HG02884 (cell line): ENCODE results near the gene HDAC8.
"Not testable (repeated sequence)": the region's sequence is repeated elsewhere in the genome, so short reads cannot be mapped to it uniquely, and the experiment has no call there.

Experiments
- ATAC-seq: cut with Tn5 transposase; IDR thresholded peaks from one replicate; pipeline ENCODE4 v1.9.1; 2021; ENCODE audit warnings: mild to moderate bottlenecking, moderate library complexity; ENCODE audit not compliant: unreplicated experiment

Gene HDAC8

GRCh38 chrX:72539822-72540221, 32.8 kb downstream of the HDAC8 start:
- no peak for ATAC-seq

GRCh38 chrX:72536542-72536941, 36.1 kb downstream of the HDAC8 start:
- no peak for ATAC-seq

DNA sequence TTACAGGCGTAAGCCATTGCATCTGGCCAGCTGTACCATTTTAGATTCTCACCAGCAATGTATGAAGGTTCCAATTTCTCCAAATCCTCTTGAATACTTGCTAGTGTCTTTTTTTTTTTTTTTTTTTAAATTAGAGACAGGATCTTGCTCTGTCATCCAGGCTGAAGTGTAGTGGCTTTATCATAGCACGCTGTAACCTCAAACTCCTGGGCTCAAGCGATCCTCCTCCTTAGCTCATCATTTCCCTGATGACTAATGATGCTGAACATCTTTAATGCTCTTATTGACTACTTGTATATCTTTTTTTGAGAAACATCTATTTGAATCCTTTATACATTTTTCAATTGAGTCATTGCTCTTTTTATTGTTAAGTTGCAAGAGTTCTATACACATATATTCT, 40.3 kb downstream of the HDAC8 start:
- no peak for ATAC-seq

- peak; percentile 79 for ATAC-seq
These were observed 45.8 kb downstream of the HDAC8 start for GRCh38 chrX:72526534-72527508.

DNA sequence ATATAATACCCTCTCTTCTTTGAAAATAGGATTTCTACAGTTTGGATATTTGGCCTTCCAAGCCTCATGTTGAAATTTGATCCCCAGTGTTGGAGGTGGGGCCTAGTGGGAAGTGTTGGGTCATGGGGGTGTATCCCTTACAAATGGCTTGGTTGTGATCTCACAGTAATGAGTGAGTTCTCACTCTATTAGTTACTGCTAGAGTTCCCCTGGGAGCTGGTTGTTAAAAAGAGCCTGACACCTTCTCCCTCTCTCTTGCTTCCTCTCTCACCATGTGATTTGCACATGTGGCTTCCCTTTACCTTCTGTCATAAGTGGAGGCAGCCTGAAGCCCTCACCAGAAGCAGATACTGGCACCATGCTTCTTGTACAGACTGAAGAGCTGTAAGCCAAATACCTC, 73.9 kb downstream of the HDAC8 start:
- no peak for ATAC-seq

DNA sequence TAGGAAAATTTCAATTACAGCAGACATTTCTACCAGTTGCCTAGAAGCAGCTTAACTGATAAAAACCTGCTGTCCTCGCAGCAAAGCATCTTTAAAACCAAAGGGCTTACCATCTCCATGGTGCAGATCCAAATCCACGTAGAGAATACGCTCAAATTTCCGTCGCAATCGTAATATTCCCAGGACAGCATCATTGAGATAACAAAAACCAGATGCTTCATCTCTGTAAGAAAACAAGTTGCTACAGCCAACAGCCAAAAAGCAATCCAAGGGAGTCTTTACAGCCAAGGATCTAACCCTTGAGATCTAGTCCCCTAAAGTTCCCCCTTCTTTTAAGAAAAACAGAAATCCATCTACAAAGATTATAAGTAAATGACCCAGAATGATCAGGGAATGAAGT, 77.6 kb downstream of the HDAC8 start:
- ATAC-seq: no peak

DNA sequence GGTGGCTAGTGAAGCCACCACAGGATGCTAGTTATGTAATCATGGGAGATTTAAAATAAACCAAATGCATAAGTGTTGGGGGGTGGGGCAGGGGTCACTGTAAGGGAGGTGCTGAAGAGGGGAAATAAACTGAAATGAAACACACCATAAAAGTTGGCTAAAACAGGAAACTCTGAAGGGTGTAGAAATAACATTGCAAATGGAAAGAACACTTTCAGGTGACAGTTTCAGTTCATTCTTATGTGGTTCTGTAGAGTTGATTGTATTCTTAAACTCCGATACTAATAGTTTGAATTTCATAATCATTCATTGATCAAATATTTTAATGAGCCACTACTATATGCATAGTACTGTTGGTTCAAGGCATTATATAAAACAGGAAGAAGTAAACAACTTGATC, 80.1 kb downstream of the HDAC8 start:
- ATAC-seq: peak; percentile 79

- not testable (repeated sequence) for ATAC-seq
These were observed 82.4 kb downstream of the HDAC8 start for GRCh38 chrX:72490221-72490620.

- ATAC-seq: no peak
These were observed 85.0 kb downstream of the HDAC8 start for GRCh38 chrX:72487661-72488060.

DNA sequence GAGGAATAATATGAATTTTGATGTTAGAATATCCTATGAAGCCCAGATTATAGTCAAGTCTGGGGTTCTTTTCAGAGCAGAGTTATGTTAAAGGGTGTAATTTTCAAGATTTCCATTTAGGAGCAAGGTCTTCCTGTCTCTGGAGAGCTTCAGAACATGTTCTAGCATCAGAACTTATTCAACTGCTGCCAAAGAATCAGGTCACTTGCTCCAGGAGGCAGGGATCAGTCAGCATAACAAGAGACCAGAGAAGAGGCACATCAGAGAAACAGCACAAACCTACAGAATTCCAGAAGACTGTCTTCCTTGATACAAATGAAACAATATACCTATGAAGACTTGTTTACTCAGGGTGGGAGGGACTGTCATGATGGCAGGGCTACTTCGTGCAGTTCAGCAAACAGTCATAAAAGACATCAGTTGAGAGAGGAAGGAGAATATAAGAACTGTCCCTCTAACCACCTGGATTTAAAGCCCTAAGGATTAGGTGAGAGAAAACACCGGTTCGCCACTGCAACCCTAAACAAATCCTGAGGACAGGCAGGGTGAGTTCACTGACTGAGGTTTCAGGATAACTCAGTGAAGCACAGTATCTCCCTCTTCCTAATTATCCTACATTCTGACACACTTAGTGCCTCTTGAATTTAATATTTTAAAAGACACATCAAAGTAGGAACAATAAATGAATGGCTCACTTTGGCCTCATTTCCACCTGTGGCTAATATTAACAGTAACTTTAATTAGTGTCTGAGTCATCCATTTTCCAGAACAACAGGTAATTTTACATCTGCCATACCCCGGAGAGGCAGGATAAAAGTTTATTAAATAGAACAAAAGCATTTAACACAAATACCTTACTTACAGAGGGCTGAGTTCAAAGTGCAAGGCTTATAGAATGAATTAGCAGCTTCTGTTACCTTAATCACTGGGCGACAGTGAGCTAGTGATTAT, 93.0 kb downstream of the HDAC8 start:
- no peak for ATAC-seq

DNA sequence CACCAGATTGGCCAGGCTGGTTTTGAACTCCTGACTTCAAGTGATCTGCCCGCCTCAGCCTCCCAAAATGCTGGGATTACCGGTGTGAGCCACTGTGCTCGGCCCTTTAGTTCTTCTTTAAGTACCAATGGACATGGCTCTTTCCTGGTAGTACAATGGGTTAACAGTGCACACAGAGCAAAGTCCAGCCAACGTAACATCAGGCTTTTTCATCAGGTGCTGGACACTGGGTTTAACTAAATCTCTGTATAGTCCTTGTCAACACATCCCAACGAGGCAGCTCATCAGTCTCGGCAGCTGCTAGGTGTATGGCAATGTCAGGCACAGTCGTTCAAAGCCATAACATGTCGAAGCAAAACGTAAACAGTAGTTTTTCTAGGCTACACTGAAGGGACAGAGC, 93.8 kb downstream of the HDAC8 start:
- no peak for ATAC-seq

GRCh38 chrX:72478351-72478750, 94.3 kb downstream of the HDAC8 start:
- no peak for ATAC-seq

DNA sequence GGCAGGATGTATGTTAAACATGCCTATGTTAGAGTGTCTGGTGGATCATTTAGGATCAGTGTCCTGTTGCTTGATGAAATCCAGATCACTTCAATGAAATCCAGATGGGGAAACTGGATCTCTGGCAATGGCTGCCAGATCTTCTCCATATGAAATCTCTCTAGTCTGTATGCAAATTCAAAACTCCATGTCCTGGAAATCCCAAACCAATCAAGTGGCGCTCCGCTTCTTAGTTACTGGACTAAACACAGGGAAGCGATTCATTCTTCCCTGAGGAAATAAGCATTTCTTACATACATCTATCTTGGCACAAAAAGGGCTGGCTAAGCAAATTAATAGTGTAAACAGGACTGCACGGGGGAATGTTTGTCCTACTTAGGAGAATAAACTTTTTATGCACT, 94.9 kb downstream of the HDAC8 start:
- ATAC-seq: no peak

DNA sequence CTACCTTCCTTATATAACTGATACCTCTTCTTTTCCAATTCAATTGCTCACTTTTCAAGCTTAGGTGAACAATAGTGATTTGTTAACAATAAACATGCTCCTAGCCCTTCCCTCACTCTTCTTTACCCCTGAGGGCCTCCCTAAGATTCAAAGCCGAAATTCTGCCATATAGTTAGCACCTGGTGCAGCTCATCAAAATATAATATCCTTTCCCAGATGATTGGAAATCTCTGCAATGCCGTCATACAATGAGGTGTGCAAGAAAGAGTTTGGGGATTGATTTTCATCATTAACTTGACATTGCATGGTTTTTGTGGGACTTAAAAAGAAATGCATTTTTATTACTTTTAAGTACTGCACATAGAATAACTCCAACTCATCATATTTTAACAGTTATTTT, 95.3 kb downstream of the HDAC8 start:
- ATAC-seq: no peak

DNA sequence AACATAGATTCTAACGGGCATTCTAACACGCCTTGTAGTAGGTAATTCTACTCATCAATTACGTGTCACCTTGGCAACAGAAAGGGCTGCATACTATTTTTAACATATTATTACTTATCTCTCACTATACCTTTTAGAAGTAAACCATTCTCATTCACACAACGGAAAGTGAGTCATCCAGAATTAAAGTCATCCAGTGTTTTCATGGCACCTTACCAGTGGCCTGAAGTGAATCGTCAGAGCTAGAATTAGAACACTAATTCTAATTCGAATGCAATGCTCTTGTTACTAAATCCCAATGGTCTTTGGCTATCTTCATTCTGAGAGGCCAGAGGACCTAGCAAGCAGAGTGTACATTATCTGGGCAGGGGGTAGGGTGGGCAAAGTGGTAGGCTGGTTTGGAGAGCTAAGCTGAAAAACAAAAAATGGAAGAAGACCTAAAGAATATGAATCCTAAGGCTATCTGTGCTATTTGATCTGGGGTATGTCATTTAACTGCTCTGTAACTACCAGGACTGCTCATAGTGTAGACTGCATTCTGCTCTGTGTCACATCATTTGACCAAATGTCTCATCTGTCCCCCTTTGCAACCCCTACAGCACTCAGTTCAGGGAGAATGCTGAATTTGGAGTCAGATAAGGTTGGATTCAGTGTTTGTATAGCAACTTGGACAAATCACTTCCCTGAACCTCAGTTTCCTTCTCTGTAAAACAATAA, 96.5 kb downstream of the HDAC8 start:
- no peak for ATAC-seq

GRCh38 chrX:72475338-72475737, 97.3 kb downstream of the HDAC8 start:
- ATAC-seq: no peak

GRCh38 chrX:72470532-72471223, 102.0 kb downstream of the HDAC8 start:
- ATAC-seq: no peak

DNA sequence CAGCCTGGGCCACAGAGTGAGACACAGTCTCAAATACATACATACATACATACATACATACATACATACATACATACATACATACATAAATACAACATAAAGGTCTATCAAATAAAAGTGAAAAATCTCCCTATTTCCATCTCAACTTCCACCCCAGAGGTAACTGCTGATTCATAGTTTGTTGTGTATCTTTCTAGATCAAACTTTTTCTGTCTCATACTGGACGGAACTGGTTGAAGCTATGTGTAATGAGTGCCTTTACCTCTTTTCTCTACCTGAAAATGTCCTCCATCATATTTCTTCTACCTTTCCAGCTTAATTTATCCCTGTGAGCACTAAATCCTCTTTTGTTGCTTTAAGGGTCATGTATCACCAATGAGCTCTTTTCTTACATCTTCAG, 102.5 kb downstream of the HDAC8 start:
- no peak for ATAC-seq

DNA sequence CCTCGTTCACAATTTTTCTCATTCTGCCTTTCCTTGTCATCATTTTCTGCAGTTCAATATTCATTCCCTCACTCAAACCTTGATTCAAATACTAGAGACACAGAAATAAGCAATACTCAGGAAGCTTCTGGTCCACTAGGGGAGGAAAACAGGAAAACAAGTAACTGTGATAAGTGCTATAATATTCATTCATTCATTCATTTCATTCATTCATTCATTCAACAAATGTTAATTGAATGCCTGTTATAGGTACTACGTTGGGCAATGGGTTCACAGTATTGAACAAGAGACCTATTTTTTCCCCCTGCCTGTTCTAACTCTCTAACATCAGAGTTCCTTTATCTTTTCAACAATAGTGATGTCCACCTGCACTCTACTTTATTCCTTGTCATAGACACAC, 104.0 kb downstream of the HDAC8 start:
- ATAC-seq: no peak

- ATAC-seq: no peak
These were observed 105.5 kb downstream of the HDAC8 start for GRCh38 chrX:72467135-72467534.
